H1 (cell line): ENCODE results near the gene HDC. TPM values are rescaled to one million over a fixed set of nuclear protein-coding genes. Genes with fewer than 3 reads are reported as not detected.

Experiments
- CHD2 ChIP-seq: IDR thresholded peaks from 2 replicates; pipeline ENCODE4 v1.6.1; 2012; ENCODE audit warnings: low read length, improper control_type of control experiment
- EP300 ChIP-seq, 2 experiments: IDR thresholded peaks; 1 replicate in 1 of 2; 2 replicates in 1 of 2; pipeline ENCODE4 v1.6.1; 2011 to 2012; ENCODE audit warnings: low read depth in 2 of 2, low read length in 2 of 2, mild to moderate bottlenecking in 2 of 2, borderline replicate concordance in 1 of 2, inconsistent platforms in 1 of 2, moderate library complexity in 1 of 2
- JUN ChIP-seq: IDR thresholded peaks from 2 replicates; pipeline ENCODE4 v1.6.1; 2011; ENCODE audit warnings: low read depth, mild to moderate bottlenecking, improper control_type of control experiment, low read length
- SP2 ChIP-seq: IDR thresholded peaks from 2 replicates; pipeline ENCODE4 v1.6.1; 2012; ENCODE audit warnings: mild to moderate bottlenecking, low read length, inconsistent platforms
- TAF7 ChIP-seq: optimal IDR thresholded peaks from 2 replicates; pipeline ENCODE3; 2011; ENCODE audit warnings: low read depth, mild to moderate bottlenecking, inconsistent platforms, low read length, moderate library complexity, borderline replicate concordance
- TEAD4 ChIP-seq: IDR thresholded peaks from 2 replicates; pipeline ENCODE4 v1.6.1; 2012; ENCODE audit warnings: low read depth, low read length, inconsistent platforms, mixed read lengths
- ZNF274 ChIP-seq: IDR thresholded peaks from 2 replicates; pipeline ENCODE4 v1.7.0; 2012; ENCODE audit warnings: low read length, borderline replicate concordance; ENCODE audit errors: extremely low read depth
- polyA plus RNA-seq, 7 experiments: library from polyadenylated mRNA; depleted of rRNA in 3 of 7; stranded (reverse) in 5 of 7; unstranded in 2 of 7; fragments of >200 nt in 5 of 7; fragments of 200-250 nt in 2 of 7; gene quantifications; 1 replicate in 5 of 7; 2 replicates in 1 of 7; 4 replicates in 1 of 7; pipeline versions ENCODE4 v1.2.1 to v1.2.3, GENCODE V29; 2011 to 2013; ENCODE audit warnings: missing spikeins in 2 of 7, mixed read lengths in 2 of 7
- total RNA-seq: library from RNA; stranded (reverse); fragmentation: NEBNext Ultra II Directional; extraction: Animal tissue kit (Norgen Biotek cat#: 25700); gene quantifications from 2 replicates; pipeline ENCODE4 v1.2.1, GENCODE V29; 2021
- TF ChIP-seq, protein P1 (sequence below): fragments of 300-600 bp; sonication (generic); IDR thresholded peaks from 2 replicates; pipeline ENCODE4 v1.7.1; 2012; ENCODE audit warnings: low read length, moderate library complexity, mild to moderate bottlenecking, inconsistent platforms; ENCODE audit not compliant: insufficient replicate concordance
- TF ChIP-seq, protein P2 (sequence below), 3 experiments: IDR thresholded peaks; 1 replicate in 2 of 3; 2 replicates in 1 of 3; pipeline versions ENCODE4 v1.5.1 to v1.6.1; 2011; ENCODE audit warnings: low read length in 3 of 3, mild to moderate bottlenecking in 3 of 3, inconsistent platforms in 2 of 3, low read depth in 1 of 3, moderate library complexity in 1 of 3; ENCODE audit not compliant: insufficient read depth in 1 of 3; ENCODE audit errors: control extremely low read depth in 1 of 3

The HDC gene
- total and polyA plus RNA-seq, 2 of the 8 experiments (the other 6 are each of a cell fraction or from before 2014, with no cell fraction given), result 0.20 to 0.22 TPM

DNA sequence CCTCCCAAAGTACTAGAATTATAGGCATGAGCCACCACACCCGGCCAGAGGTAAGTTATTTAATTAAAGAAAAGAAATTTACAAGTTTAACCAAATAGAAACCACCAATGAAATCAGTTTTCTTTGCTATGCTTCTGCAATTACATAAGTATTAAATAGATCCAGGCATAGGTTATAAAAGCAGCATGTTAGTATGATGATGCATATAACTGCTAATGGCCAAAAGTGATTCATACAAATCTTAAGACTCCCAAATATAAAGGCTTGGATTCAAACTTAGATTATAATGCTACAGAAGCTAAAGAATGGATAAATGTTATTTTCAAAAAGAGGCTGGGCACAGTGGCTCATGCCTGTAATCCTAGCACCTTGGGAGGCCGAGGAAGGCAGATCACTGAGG, 32.8 kb upstream of the HDC start (continued):
- TF ChIP-seq, protein P1, sequence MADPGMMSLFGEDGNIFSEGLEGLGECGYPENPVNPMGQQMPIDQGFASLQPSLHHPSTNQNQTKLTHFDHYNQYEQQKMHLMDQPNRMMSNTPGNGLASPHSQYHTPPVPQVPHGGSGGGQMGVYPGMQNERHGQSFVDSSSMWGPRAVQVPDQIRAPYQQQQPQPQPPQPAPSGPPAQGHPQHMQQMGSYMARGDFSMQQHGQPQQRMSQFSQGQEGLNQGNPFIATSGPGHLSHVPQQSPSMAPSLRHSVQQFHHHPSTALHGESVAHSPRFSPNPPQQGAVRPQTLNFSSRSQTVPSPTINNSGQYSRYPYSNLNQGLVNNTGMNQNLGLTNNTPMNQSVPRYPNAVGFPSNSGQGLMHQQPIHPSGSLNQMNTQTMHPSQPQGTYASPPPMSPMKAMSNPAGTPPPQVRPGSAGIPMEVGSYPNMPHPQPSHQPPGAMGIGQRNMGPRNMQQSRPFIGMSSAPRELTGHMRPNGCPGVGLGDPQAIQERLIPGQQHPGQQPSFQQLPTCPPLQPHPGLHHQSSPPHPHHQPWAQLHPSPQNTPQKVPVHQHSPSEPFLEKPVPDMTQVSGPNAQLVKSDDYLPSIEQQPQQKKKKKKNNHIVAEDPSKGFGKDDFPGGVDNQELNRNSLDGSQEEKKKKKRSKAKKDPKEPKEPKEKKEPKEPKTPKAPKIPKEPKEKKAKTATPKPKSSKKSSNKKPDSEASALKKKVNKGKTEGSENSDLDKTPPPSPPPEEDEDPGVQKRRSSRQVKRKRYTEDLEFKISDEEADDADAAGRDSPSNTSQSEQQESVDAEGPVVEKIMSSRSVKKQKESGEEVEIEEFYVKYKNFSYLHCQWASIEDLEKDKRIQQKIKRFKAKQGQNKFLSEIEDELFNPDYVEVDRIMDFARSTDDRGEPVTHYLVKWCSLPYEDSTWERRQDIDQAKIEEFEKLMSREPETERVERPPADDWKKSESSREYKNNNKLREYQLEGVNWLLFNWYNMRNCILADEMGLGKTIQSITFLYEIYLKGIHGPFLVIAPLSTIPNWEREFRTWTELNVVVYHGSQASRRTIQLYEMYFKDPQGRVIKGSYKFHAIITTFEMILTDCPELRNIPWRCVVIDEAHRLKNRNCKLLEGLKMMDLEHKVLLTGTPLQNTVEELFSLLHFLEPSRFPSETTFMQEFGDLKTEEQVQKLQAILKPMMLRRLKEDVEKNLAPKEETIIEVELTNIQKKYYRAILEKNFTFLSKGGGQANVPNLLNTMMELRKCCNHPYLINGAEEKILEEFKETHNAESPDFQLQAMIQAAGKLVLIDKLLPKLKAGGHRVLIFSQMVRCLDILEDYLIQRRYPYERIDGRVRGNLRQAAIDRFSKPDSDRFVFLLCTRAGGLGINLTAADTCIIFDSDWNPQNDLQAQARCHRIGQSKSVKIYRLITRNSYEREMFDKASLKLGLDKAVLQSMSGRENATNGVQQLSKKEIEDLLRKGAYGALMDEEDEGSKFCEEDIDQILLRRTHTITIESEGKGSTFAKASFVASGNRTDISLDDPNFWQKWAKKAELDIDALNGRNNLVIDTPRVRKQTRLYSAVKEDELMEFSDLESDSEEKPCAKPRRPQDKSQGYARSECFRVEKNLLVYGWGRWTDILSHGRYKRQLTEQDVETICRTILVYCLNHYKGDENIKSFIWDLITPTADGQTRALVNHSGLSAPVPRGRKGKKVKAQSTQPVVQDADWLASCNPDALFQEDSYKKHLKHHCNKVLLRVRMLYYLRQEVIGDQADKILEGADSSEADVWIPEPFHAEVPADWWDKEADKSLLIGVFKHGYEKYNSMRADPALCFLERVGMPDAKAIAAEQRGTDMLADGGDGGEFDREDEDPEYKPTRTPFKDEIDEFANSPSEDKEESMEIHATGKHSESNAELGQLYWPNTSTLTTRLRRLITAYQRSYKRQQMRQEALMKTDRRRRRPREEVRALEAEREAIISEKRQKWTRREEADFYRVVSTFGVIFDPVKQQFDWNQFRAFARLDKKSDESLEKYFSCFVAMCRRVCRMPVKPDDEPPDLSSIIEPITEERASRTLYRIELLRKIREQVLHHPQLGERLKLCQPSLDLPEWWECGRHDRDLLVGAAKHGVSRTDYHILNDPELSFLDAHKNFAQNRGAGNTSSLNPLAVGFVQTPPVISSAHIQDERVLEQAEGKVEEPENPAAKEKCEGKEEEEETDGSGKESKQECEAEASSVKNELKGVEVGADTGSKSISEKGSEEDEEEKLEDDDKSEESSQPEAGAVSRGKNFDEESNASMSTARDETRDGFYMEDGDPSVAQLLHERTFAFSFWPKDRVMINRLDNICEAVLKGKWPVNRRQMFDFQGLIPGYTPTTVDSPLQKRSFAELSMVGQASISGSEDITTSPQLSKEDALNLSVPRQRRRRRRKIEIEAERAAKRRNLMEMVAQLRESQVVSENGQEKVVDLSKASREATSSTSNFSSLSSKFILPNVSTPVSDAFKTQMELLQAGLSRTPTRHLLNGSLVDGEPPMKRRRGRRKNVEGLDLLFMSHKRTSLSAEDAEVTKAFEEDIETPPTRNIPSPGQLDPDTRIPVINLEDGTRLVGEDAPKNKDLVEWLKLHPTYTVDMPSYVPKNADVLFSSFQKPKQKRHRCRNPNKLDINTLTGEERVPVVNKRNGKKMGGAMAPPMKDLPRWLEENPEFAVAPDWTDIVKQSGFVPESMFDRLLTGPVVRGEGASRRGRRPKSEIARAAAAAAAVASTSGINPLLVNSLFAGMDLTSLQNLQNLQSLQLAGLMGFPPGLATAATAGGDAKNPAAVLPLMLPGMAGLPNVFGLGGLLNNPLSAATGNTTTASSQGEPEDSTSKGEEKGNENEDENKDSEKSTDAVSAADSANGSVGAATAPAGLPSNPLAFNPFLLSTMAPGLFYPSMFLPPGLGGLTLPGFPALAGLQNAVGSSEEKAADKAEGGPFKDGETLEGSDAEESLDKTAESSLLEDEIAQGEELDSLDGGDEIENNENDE, result no peak
- TF ChIP-seq CHD2 (no peak), TAF7 (no peak), SP2 (no peak), TEAD4 (no peak), EP300 (IDR thresholded peaks at IDR 0.05; ENCODE audit: borderline replicate concordance in 1 of 2, low read depth in 2 of 2, low read length in 2 of 2) (no peak), JUN (no peak), ZNF274 (no peak)
- TF ChIP-seq, protein P2, sequence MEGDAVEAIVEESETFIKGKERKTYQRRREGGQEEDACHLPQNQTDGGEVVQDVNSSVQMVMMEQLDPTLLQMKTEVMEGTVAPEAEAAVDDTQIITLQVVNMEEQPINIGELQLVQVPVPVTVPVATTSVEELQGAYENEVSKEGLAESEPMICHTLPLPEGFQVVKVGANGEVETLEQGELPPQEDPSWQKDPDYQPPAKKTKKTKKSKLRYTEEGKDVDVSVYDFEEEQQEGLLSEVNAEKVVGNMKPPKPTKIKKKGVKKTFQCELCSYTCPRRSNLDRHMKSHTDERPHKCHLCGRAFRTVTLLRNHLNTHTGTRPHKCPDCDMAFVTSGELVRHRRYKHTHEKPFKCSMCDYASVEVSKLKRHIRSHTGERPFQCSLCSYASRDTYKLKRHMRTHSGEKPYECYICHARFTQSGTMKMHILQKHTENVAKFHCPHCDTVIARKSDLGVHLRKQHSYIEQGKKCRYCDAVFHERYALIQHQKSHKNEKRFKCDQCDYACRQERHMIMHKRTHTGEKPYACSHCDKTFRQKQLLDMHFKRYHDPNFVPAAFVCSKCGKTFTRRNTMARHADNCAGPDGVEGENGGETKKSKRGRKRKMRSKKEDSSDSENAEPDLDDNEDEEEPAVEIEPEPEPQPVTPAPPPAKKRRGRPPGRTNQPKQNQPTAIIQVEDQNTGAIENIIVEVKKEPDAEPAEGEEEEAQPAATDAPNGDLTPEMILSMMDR (IDR thresholded peaks at IDR 0.05; ENCODE audit: control extremely low read depth in 1 of 3, insufficient read depth in 1 of 3, low read depth in 1 of 3, low read length in 3 of 3), result no peak
- TF ChIP-seq, all 59 proteins: peak for 0
